ENCODE data around the gene DGKE. TPM values are rescaled to one million over a fixed set of nuclear protein-coding genes. Genes with fewer than 3 reads are reported as not detected.
A peak's percentile ranks its signal among the peaks of the same experiment; 100 is the strongest.

DGKE gene
- total and polyA plus RNA-seq, 2 of the 13 experiments (the other 11 are each of a cell fraction or from before 2014, with no cell fraction given) = 3.2 to 5.3 TPM

GRCh38 chr17:56833057-56833808 is 718 bp upstream of the DGKE start (continued):
- TF ChIP-seq TFDP1 (CRISPR knock-in tag; IDR thresholded peaks at IDR 0.05; ENCODE audit: borderline replicate concordance) = no peak
- TF ChIP-seq ZNF543 (CRISPR knock-in tag; IDR thresholded peaks at IDR 0.05) = peak; percentile 80; the same call in 1 of the 2 replicates
- no peak for TF ChIP-seq FOSL1 (CRISPR knock-in tag; IDR thresholded peaks at IDR 0.05; ENCODE audit: borderline replicate concordance)
- TF ChIP-seq BORCS8-MEF2B (CRISPR knock-in tag; IDR thresholded peaks at IDR 0.05) = peak; percentile 74
- TF ChIP-seq ZNF343 (CRISPR knock-in tag; IDR thresholded peaks at IDR 0.05) = 0 out of 2 replicates have a peak, but pooled peaks have one; percentile 40
- TF ChIP-seq ETV5 (CRISPR knock-in tag; IDR thresholded peaks at IDR 0.05; ENCODE audit: borderline replicate concordance) = 0 out of 2 replicates have a peak, but pooled peaks have one; percentile 48
- 0 out of 2 replicates have a peak, but pooled peaks have one; percentile 28 for TF ChIP-seq DNMT3B (CRISPR knock-in tag; conservative IDR thresholded peaks at IDR 0.05)
- TF ChIP-seq ZNF607 (CRISPR knock-in tag; IDR thresholded peaks at IDR 0.05; ENCODE audit: borderline replicate concordance) = peak; percentile 65; the same call in 1 of the 2 replicates
- TF ChIP-seq ZNF230 (CRISPR knock-in tag; IDR thresholded peaks at IDR 0.05) = 0 out of 2 replicates have a peak, but pooled peaks have one; percentile 53
- TF ChIP-seq ZNF747 (CRISPR knock-in tag; IDR thresholded peaks at IDR 0.05; ENCODE audit: borderline replicate concordance) = peak; percentile 66; the same call in 1 of the 2 replicates
- no peak for TF ChIP-seq CEBPZ (IDR thresholded peaks at IDR 0.05; ENCODE audit: low read length)
- 0 out of 2 replicates have a peak, but pooled peaks have one; percentile 17 for TF ChIP-seq ZNF639 (CRISPR knock-in tag; conservative IDR thresholded peaks at IDR 0.05)
- TF ChIP-seq, protein P1, sequence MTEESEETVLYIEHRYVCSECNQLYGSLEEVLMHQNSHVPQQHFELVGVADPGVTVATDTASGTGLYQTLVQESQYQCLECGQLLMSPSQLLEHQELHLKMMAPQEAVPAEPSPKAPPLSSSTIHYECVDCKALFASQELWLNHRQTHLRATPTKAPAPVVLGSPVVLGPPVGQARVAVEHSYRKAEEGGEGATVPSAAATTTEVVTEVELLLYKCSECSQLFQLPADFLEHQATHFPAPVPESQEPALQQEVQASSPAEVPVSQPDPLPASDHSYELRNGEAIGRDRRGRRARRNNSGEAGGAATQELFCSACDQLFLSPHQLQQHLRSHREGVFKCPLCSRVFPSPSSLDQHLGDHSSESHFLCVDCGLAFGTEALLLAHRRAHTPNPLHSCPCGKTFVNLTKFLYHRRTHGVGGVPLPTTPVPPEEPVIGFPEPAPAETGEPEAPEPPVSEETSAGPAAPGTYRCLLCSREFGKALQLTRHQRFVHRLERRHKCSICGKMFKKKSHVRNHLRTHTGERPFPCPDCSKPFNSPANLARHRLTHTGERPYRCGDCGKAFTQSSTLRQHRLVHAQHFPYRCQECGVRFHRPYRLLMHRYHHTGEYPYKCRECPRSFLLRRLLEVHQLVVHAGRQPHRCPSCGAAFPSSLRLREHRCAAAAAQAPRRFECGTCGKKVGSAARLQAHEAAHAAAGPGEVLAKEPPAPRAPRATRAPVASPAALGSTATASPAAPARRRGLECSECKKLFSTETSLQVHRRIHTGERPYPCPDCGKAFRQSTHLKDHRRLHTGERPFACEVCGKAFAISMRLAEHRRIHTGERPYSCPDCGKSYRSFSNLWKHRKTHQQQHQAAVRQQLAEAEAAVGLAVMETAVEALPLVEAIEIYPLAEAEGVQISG (CRISPR knock-in tag; IDR thresholded peaks at IDR 0.05) = peak; percentile 13
- TF ChIP-seq ETV6 (CRISPR knock-in tag; conservative IDR thresholded peaks at IDR 0.05) = 0 out of 2 replicates have a peak, but pooled peaks have one; percentile 41
- TF ChIP-seq ZBTB20 (CRISPR knock-in tag; IDR thresholded peaks at IDR 0.05; ENCODE audit: borderline replicate concordance, low read depth) = no peak
- no peak for TF ChIP-seq HOXA9 (CRISPR knock-in tag; IDR thresholded peaks at IDR 0.05; ENCODE audit: borderline replicate concordance)
- TF ChIP-seq, protein P2, sequence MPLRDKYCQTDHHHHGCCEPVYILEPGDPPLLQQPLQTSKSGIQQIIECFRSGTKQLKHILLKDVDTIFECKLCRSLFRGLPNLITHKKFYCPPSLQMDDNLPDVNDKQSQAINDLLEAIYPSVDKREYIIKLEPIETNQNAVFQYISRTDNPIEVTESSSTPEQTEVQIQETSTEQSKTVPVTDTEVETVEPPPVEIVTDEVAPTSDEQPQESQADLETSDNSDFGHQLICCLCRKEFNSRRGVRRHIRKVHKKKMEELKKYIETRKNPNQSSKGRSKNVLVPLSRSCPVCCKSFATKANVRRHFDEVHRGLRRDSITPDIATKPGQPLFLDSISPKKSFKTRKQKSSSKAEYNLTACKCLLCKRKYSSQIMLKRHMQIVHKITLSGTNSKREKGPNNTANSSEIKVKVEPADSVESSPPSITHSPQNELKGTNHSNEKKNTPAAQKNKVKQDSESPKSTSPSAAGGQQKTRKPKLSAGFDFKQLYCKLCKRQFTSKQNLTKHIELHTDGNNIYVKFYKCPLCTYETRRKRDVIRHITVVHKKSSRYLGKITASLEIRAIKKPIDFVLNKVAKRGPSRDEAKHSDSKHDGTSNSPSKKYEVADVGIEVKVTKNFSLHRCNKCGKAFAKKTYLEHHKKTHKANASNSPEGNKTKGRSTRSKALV (CRISPR knock-in tag; IDR thresholded peaks at IDR 0.05) = 0 out of 2 replicates have a peak, but pooled peaks have one; percentile 29

Measured in HepG2 (cell line).